ENCODE measurements around the gene THBS2.

THBS2 gene

GRCh38 chr6:169249057-169249456 lies 4.6 kb downstream of the THBS2 start:
- Histone ChIP-seq H3K27ac (ENCODE audit: low read length) (no peak overlapping the region), H3K4me3 (ENCODE audit: low read length) (no peak overlapping the region), H3K27me3 (replicated peaks; ENCODE audit: insufficient read depth, low read length) (no peaks in the 10 kb centered on the region), H3K79me2 (ENCODE audit: low read length) (no peaks in the 10 kb centered on the region), H3K4me2 (ENCODE audit: low read depth, low read length) (no peak overlapping the region), H3K9me3 (replicated peaks; ENCODE audit: insufficient read depth, low read length) (no peaks in the 10 kb centered on the region), H3K9ac (ENCODE audit: low read length) (no peak overlapping the region), H3K9me2 (replicated peaks; ENCODE audit: insufficient read depth, low read length) (no peaks in the 10 kb centered on the region), H3F3A (ENCODE audit: insufficient read depth, low read length) (no peaks in the 10 kb centered on the region), H4K20me1 (ENCODE audit: insufficient read depth, low read length) (no peaks in the 10 kb centered on the region), H2AFZ (ENCODE audit: low read length) (no peak overlapping the region), H3K36me3 (replicated peaks; ENCODE audit: insufficient read depth, low read length) (no peaks in the 10 kb centered on the region), H3K4me1 (ENCODE audit: low read length) (no peaks in the 10 kb centered on the region)
- TF ChIP-seq CTCF (IDR thresholded peaks at IDR 0.05; ENCODE audit: low read length) (no peak), EZH2phosphoT487 (IDR thresholded peaks at IDR 0.05; ENCODE audit: low read length) (no peak), EZH2 (optimal IDR thresholded peaks at IDR 0.05; ENCODE audit: low read depth, low read length) (no peak)
- DNase-seq = no peak

DNA sequence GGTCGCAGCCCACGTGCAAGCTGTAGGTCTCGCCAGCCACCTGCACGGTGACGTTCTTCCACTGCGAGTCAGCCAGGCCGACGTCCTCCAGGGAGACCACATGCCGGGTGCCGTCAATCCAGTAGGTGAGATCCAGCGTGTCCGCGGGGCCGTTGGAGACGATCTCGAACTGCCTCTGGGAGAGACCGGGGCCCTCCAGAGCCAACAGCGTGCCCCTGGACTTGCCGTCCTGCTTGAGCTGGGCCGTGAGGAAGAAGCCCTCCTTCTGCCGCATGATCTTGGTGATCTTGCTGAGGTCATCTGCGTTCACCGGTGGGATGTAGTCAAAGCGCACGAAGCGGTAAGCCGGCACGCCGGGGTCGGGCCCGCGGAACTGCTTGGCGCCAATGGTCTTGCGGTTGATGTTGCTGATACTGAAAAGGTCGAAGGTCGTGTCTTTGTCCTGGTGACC lies 5.1 kb downstream of the THBS2 start:
- TF ChIP-seq EZH2 (optimal IDR thresholded peaks at IDR 0.05; ENCODE audit: low read depth, low read length) = no peak
- TF ChIP-seq EZH2phosphoT487 (IDR thresholded peaks at IDR 0.05; ENCODE audit: low read length) = no peak
- no peak for TF ChIP-seq CTCF (IDR thresholded peaks at IDR 0.05; ENCODE audit: low read length)
- Histone ChIP-seq H3K4me1 (ENCODE audit: low read length) (no peaks in the 10 kb centered on the region), H3K27ac (ENCODE audit: low read length) (no peak overlapping the region), H3K79me2 (ENCODE audit: low read length) (no peaks in the 10 kb centered on the region), H2AFZ (ENCODE audit: low read length) (no peak overlapping the region), H3K9ac (ENCODE audit: low read length) (no peak overlapping the region), H3K4me2 (ENCODE audit: low read depth, low read length) (no peak overlapping the region), H4K20me1 (ENCODE audit: insufficient read depth, low read length) (no peaks in the 10 kb centered on the region), H3K4me3 (ENCODE audit: low read length) (no peak overlapping the region), H3K36me3 (replicated peaks; ENCODE audit: insufficient read depth, low read length) (no peaks in the 10 kb centered on the region), H3K9me3 (replicated peaks; ENCODE audit: insufficient read depth, low read length) (no peaks in the 10 kb centered on the region), H3F3A (ENCODE audit: insufficient read depth, low read length) (no peaks in the 10 kb centered on the region), H3K9me2 (replicated peaks; ENCODE audit: insufficient read depth, low read length) (no peaks in the 10 kb centered on the region), H3K27me3 (replicated peaks; ENCODE audit: insufficient read depth, low read length) (no peaks in the 10 kb centered on the region)
- DNase-seq = no peak

- Histone ChIP-seq H3K79me2 (ENCODE audit: low read length) (no peaks in the 10 kb centered on the region), H3K36me3 (replicated peaks; ENCODE audit: insufficient read depth, low read length) (no peaks in the 10 kb centered on the region), H3K27me3 (replicated peaks; ENCODE audit: insufficient read depth, low read length) (no peaks in the 10 kb centered on the region), H3F3A (ENCODE audit: insufficient read depth, low read length) (no peaks in the 10 kb centered on the region), H3K9me2 (replicated peaks; ENCODE audit: insufficient read depth, low read length) (no peaks in the 10 kb centered on the region), H3K4me3 (ENCODE audit: low read length) (no peak overlapping the region), H3K4me1 (ENCODE audit: low read length) (no peaks in the 10 kb centered on the region), H3K4me2 (ENCODE audit: low read depth, low read length) (no peak overlapping the region), H3K27ac (ENCODE audit: low read length) (no peak overlapping the region), H3K9ac (ENCODE audit: low read length) (no peak overlapping the region), H4K20me1 (ENCODE audit: insufficient read depth, low read length) (no peaks in the 10 kb centered on the region), H3K9me3 (replicated peaks; ENCODE audit: insufficient read depth, low read length) (no peaks in the 10 kb centered on the region), H2AFZ (ENCODE audit: low read length) (no peak overlapping the region)
- no peak for TF ChIP-seq CTCF (IDR thresholded peaks at IDR 0.05; ENCODE audit: low read length)
- TF ChIP-seq EZH2phosphoT487 (IDR thresholded peaks at IDR 0.05; ENCODE audit: low read length) = no peak
- TF ChIP-seq EZH2 (optimal IDR thresholded peaks at IDR 0.05; ENCODE audit: low read depth, low read length) = no peak
- no peak for DNase-seq
Measured at GRCh38 chr6:169247991-169248390, 5.7 kb downstream of the THBS2 start.
